ENCODE data around the gene ASCL1. TPM values are rescaled to one million over a fixed set of nuclear protein-coding genes. Genes with fewer than 3 reads are reported as not detected.

The ASCL1 gene
- total RNA-seq, 2 donors from 2014 or later, result not detected

GRCh38 chr12:102990419-102990818 is 32.9 kb downstream of the ASCL1 start:
- Histone ChIP-seq H3K4me1 (no peaks in the 10 kb centered on the region), H3K4me3 (no peak overlapping the region), H3K27ac (no peak overlapping the region), H3K27me3 (no peaks in the 10 kb centered on the region), H3K9me3 (no peaks in the 10 kb centered on the region), H3K36me3 (no peaks in the 10 kb centered on the region)
- TF ChIP-seq CTCF (IDR thresholded peaks at IDR 0.05), result no peak
- no peak for DNase-seq (ENCODE audit: low spot score)

GRCh38 chr12:102992297-102992696 is 34.8 kb downstream of the ASCL1 start:
- Histone ChIP-seq H3K4me3 (no peak overlapping the region), H3K27me3 (no peaks in the 10 kb centered on the region), H3K9me3 (no peaks in the 10 kb centered on the region), H3K4me1 (no peaks in the 10 kb centered on the region), H3K36me3 (no peaks in the 10 kb centered on the region), H3K27ac (no peak overlapping the region)
- TF ChIP-seq CTCF (IDR thresholded peaks at IDR 0.05), result no peak
- no peak for DNase-seq (ENCODE audit: low spot score)

GRCh38 chr12:102992720-102993119 is 35.2 kb downstream of the ASCL1 start:
- Histone ChIP-seq H3K27me3 (no peaks in the 10 kb centered on the region), H3K4me1 (no peaks in the 10 kb centered on the region), H3K27ac (no peak overlapping the region), H3K36me3 (no peaks in the 10 kb centered on the region), H3K4me3 (no peak overlapping the region), H3K9me3 (no peaks in the 10 kb centered on the region)
- no peak for TF ChIP-seq CTCF (IDR thresholded peaks at IDR 0.05)
- DNase-seq (ENCODE audit: low spot score), result no peak

- no peak overlapping the region for H3K27ac ChIP-seq
- no peaks in the 10 kb centered on the region for H3K27me3 ChIP-seq
- no peak for TF ChIP-seq CTCF (IDR thresholded peaks at IDR 0.05)
- H3K36me3 ChIP-seq, result no peaks in the 10 kb centered on the region
- H3K9me3 ChIP-seq, result no peaks in the 10 kb centered on the region
- H3K4me3 ChIP-seq, result no peak overlapping the region
- DNase-seq (ENCODE audit: low spot score), result no peak
- H3K4me1 ChIP-seq, result no peaks in the 10 kb centered on the region
Measured at GRCh38 chr12:102993537-102993936, 36.1 kb downstream of the ASCL1 start.

GRCh38 chr12:102995372-102995771 is 37.9 kb downstream of the ASCL1 start:
- H3K4me3 ChIP-seq, result no peak overlapping the region
- H3K36me3 ChIP-seq, result no peaks in the 10 kb centered on the region
- no peak overlapping the region for H3K27ac ChIP-seq
- no peak for DNase-seq (ENCODE audit: low spot score)
- no peak for TF ChIP-seq CTCF (IDR thresholded peaks at IDR 0.05)
- H3K4me1 ChIP-seq, result no peaks in the 10 kb centered on the region
- H3K9me3 ChIP-seq, result no peaks in the 10 kb centered on the region
- H3K27me3 ChIP-seq, result no peaks in the 10 kb centered on the region

Other genes starting within 250 kb of the ASCL1 start
- gene PAH, start 40.4 kb upstream of the ASCL1 start, total RNA-seq, result not detected

All from right atrium auricular region (tissue), 2 donors.